Measurements from ENCODE around the gene E2F2.

DNA sequence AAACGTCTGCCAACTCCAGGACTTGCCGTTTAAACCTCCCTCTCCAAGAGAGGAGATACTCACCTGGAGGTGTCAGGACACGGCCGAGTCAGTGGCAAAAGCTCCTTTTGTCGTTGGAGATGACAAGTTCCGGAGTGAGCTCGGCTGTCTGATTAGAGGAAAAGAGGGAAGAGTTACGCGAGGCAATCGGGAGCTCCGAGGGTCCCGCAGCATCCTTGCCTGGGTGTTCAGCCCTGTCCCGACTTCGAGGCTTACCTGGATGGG, 27.8 kb upstream of the E2F2 start:
- TF ChIP-seq EZH2phosphoT487 (IDR thresholded peaks at IDR 0.05; ENCODE audit: insufficient read depth, low read depth) (peak; percentile 53; the same call in 1 of the 2 replicates), EZH2 (IDR thresholded peaks at IDR 0.05; ENCODE audit: insufficient read depth, poor library complexity, severe bottlenecking) (no peak)
